ENCODE data around the gene SHB.

The SHB gene

GRCh38 chr9:37938121-37938891, 130.7 kb downstream of the SHB start:
- CTCF ChIA-PET = no interaction called here
- DNase-seq (ENCODE audit: extremely low spot score) = peak; percentile 28
- POLR2A ChIA-PET = no interaction called here

GRCh38 chr9:37937366-37937765, 131.7 kb downstream of the SHB start:
- TF ChIP-seq NFRKB (IDR thresholded peaks at IDR 0.05) = no peak
- peak; percentile 86 for TF ChIP-seq ARNT (IDR thresholded peaks at IDR 0.05)
- ChIA-PET CTCF (no interaction called here), POLR2A (no interaction called here)
- DNase-seq (ENCODE audit: extremely low spot score) = peak; percentile 18

More at GRCh38 chr9:37938121-37938891, 130.7 kb downstream of the SHB start:
- TF ChIP-seq FOXM1 (IDR thresholded peaks at IDR 0.05; ENCODE audit: borderline replicate concordance) (no peak), BHLHE40 (IDR thresholded peaks at IDR 0.05; ENCODE audit: borderline replicate concordance) (no peak), TARDBP (IDR thresholded peaks at IDR 0.05) (no peak), CTBP1 (IDR thresholded peaks at IDR 0.05; ENCODE audit: borderline replicate concordance) (no peak), FOXK2 (IDR thresholded peaks at IDR 0.05) (no peak), HDGF (IDR thresholded peaks at IDR 0.05; ENCODE audit: borderline replicate concordance) (no peak), SP1 (IDR thresholded peaks at IDR 0.05) (no peak), ZNF384 (IDR thresholded peaks at IDR 0.05) (no peak), LEF1 (IDR thresholded peaks at IDR 0.05; ENCODE audit: borderline replicate concordance) (no peak)

- no peak for DNase-seq (ENCODE audit: extremely low spot score)
- TF ChIP-seq CTBP1 (IDR thresholded peaks at IDR 0.05; ENCODE audit: borderline replicate concordance) (no peak), FOXA1 (IDR thresholded peaks at IDR 0.05) (no peak), ELF4 (IDR thresholded peaks at IDR 0.05) (no peak), LEF1 (IDR thresholded peaks at IDR 0.05; ENCODE audit: borderline replicate concordance) (no peak), FOXM1 (IDR thresholded peaks at IDR 0.05; ENCODE audit: borderline replicate concordance) (no peak)
- ChIA-PET POLR2A (no interaction called here), CTCF (no interaction called here)
Observed at GRCh38 chr9:37936965-37937364, 132.1 kb downstream of the SHB start.

DNA sequence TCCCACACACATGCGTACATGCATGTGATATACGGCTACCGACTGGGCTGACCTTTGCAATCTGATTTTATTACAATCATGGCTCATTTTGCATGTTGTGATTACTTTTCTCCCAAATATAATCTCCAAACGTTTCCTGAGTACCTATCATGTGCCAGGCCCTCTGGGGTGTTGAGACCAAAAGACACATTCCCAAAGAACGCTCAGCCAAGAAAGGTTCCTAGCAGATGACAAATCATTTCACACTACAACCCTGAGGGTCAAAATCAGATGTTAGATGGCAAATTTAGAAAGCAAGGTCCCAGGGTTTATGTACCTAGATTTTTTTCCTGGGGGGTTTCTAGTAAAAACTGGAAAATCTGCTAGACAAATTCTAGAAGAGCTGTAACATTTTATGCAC, 132.7 kb downstream of the SHB start:
- no peak for TF ChIP-seq FOXA1 (IDR thresholded peaks at IDR 0.05)
- no peak for TF ChIP-seq TARDBP (IDR thresholded peaks at IDR 0.05)
- TF ChIP-seq LEF1 (IDR thresholded peaks at IDR 0.05; ENCODE audit: borderline replicate concordance) = no peak
- no peak for TF ChIP-seq HDGF (IDR thresholded peaks at IDR 0.05; ENCODE audit: borderline replicate concordance)
- no peak for TF ChIP-seq ZNF384 (IDR thresholded peaks at IDR 0.05)
- no peak for TF ChIP-seq FOXM1 (IDR thresholded peaks at IDR 0.05; ENCODE audit: borderline replicate concordance)
- no peak for TF ChIP-seq NFRKB (IDR thresholded peaks at IDR 0.05)
- no peak for TF ChIP-seq SUZ12 (IDR thresholded peaks at IDR 0.05)
- no peak for TF ChIP-seq L3MBTL2 (conservative IDR thresholded peaks at IDR 0.05)
- TF ChIP-seq SP1 (IDR thresholded peaks at IDR 0.05) = no peak
- no peak for TF ChIP-seq ARNT (IDR thresholded peaks at IDR 0.05)
- TF ChIP-seq, protein P1, sequence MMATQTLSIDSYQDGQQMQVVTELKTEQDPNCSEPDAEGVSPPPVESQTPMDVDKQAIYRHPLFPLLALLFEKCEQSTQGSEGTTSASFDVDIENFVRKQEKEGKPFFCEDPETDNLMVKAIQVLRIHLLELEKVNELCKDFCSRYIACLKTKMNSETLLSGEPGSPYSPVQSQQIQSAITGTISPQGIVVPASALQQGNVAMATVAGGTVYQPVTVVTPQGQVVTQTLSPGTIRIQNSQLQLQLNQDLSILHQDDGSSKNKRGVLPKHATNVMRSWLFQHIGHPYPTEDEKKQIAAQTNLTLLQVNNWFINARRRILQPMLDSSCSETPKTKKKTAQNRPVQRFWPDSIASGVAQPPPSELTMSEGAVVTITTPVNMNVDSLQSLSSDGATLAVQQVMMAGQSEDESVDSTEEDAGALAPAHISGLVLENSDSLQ (IDR thresholded peaks at IDR 0.05) = no peak
- no peak for TF ChIP-seq ELF4 (IDR thresholded peaks at IDR 0.05)
- no peak for TF ChIP-seq BHLHE40 (IDR thresholded peaks at IDR 0.05; ENCODE audit: borderline replicate concordance)
- no peak for TF ChIP-seq CTBP1 (IDR thresholded peaks at IDR 0.05; ENCODE audit: borderline replicate concordance)
- ChIA-PET POLR2A (no interaction called here), CTCF (no interaction called here)
- DNase-seq (ENCODE audit: extremely low spot score) = no peak

GRCh38 chr9:37935096-37935495, 133.9 kb downstream of the SHB start:
- CTCF ChIA-PET = no interaction called here
- TF ChIP-seq ARNT (IDR thresholded peaks at IDR 0.05) = no peak
- TF ChIP-seq NFRKB (IDR thresholded peaks at IDR 0.05) = no peak
- no peak for TF ChIP-seq LEF1 (IDR thresholded peaks at IDR 0.05; ENCODE audit: borderline replicate concordance)
- no peak for TF ChIP-seq ELF4 (IDR thresholded peaks at IDR 0.05)
- no peak for TF ChIP-seq ZNF384 (IDR thresholded peaks at IDR 0.05)
- no peak for TF ChIP-seq L3MBTL2 (conservative IDR thresholded peaks at IDR 0.05)

GRCh38 chr9:37931592-37931991, 137.4 kb downstream of the SHB start:
- no peak for DNase-seq (ENCODE audit: extremely low spot score)
- CTCF ChIA-PET = no interaction called here
- POLR2A ChIA-PET = no interaction called here
- no peak for TF ChIP-seq NFRKB (IDR thresholded peaks at IDR 0.05)
- TF ChIP-seq, protein P1 (IDR thresholded peaks at IDR 0.05) = no peak
- no peak for TF ChIP-seq LEF1 (IDR thresholded peaks at IDR 0.05; ENCODE audit: borderline replicate concordance)
- no peak for TF ChIP-seq L3MBTL2 (conservative IDR thresholded peaks at IDR 0.05)
- no peak for TF ChIP-seq SP1 (IDR thresholded peaks at IDR 0.05)
- TF ChIP-seq TARDBP (IDR thresholded peaks at IDR 0.05) = no peak
- no peak for TF ChIP-seq ELF4 (IDR thresholded peaks at IDR 0.05)
- no peak for TF ChIP-seq FOXM1 (IDR thresholded peaks at IDR 0.05; ENCODE audit: borderline replicate concordance)
- TF ChIP-seq ARNT (IDR thresholded peaks at IDR 0.05) = no peak
- no peak for TF ChIP-seq FOXA1 (IDR thresholded peaks at IDR 0.05)
- TF ChIP-seq CTBP1 (IDR thresholded peaks at IDR 0.05; ENCODE audit: borderline replicate concordance) = no peak
- no peak for TF ChIP-seq FOXK2 (IDR thresholded peaks at IDR 0.05)
- no peak for TF ChIP-seq ZNF384 (IDR thresholded peaks at IDR 0.05)
- TF ChIP-seq HDGF (IDR thresholded peaks at IDR 0.05; ENCODE audit: borderline replicate concordance) = no peak
- TF ChIP-seq BHLHE40 (IDR thresholded peaks at IDR 0.05; ENCODE audit: borderline replicate concordance) = no peak
- no peak for TF ChIP-seq SUZ12 (IDR thresholded peaks at IDR 0.05)

More at GRCh38 chr9:37935096-37935495, 133.9 kb downstream of the SHB start:
- no peak for DNase-seq (ENCODE audit: extremely low spot score)
- POLR2A ChIA-PET = no interaction called here

DNA sequence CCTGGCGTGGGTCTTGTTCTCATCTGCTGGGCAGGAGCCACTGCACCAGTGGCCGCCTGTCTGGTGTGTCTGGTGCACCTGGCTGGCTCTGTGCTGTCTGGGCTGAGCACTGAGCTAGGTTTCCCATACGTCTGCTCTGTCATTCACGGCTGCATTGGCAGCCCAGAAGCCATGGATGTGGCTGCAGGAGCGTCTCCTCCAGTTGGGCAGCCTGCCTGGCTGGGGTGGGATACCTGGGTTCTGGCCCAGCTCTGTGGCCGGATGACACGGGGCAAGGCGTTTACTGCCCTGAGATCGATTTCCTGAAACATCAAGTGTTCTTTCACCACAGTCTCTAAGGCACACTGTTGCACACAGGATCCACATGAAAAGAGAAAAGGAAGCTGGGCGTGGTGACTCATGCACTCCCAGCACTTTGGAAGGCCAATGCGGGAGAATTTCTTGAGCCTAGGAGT, 139.6 kb downstream of the SHB start:
- TF ChIP-seq HDGF (IDR thresholded peaks at IDR 0.05; ENCODE audit: borderline replicate concordance) (no peak), ARNT (IDR thresholded peaks at IDR 0.05) (no peak), TARDBP (IDR thresholded peaks at IDR 0.05) (no peak), BHLHE40 (IDR thresholded peaks at IDR 0.05; ENCODE audit: borderline replicate concordance) (no peak), CTBP1 (IDR thresholded peaks at IDR 0.05; ENCODE audit: borderline replicate concordance) (no peak), SUZ12 (IDR thresholded peaks at IDR 0.05) (no peak), ZNF384 (IDR thresholded peaks at IDR 0.05) (no peak), NFRKB (IDR thresholded peaks at IDR 0.05) (no peak), FOXA1 (IDR thresholded peaks at IDR 0.05) (no peak), L3MBTL2 (conservative IDR thresholded peaks at IDR 0.05) (no peak), LEF1 (IDR thresholded peaks at IDR 0.05; ENCODE audit: borderline replicate concordance) (no peak), ELF4 (IDR thresholded peaks at IDR 0.05) (no peak), SP1 (IDR thresholded peaks at IDR 0.05) (no peak), FOXM1 (IDR thresholded peaks at IDR 0.05; ENCODE audit: borderline replicate concordance) (no peak), FOXK2 (IDR thresholded peaks at IDR 0.05) (no peak)
- TF ChIP-seq, protein P1 (IDR thresholded peaks at IDR 0.05) = no peak
- POLR2A ChIA-PET = no interaction called here
- DNase-seq (ENCODE audit: extremely low spot score) = no peak
- CTCF ChIA-PET = no interaction called here
